Astrocyte of the spinal cord (primary cell): ENCODE measurements around the gene IDI2.
"Not testable (repeated sequence)": the region's sequence is repeated elsewhere in the genome, so short reads cannot be mapped to it uniquely, and the experiment has no call there.

Source experiments
- DNase-seq: peaks from one replicate; pipeline ENCODE4 v3.0.0; 2011; ENCODE audit warnings: low read depth, low spot score
- H3K4me3 ChIP-seq: 2 replicates; pipeline ENCODE4 v1.5.1; 2011; ENCODE audit warnings: low read depth, mild to moderate bottlenecking, low read length, moderate library complexity
- in situ Hi-C: cut with HindIII; loops from 2 replicates; pipeline ENCODE4 v1.10.0; 2017; ENCODE audit warnings: low sequenced_read_pairs
- TF ChIP-seq, protein P1 (sequence below): IDR thresholded peaks from 2 replicates; pipeline ENCODE4 v1.5.1; 2012; ENCODE audit warnings: low read depth, mild to moderate bottlenecking, low read length, inconsistent platforms

The IDI2 gene

DNA sequence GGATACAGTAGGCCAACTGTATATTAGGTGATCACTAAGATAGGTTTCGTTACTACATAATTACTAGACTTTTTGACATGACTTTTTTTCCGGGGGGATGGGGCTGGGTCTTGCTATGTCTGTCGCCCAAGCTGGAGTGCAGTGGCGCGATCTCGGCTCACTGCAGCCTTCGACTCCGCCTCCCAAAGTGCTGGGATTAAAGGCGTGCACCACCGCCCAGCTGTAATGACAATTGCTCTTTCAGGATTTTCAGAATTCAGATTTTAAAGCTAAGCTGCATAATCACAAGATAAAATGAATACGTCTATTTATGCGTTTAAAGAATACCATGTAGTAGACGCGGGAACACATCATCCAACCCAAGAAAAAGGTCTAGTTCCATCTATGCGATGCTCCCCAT, 22.3 kb upstream of the IDI2 start:
- TF ChIP-seq, protein P1, sequence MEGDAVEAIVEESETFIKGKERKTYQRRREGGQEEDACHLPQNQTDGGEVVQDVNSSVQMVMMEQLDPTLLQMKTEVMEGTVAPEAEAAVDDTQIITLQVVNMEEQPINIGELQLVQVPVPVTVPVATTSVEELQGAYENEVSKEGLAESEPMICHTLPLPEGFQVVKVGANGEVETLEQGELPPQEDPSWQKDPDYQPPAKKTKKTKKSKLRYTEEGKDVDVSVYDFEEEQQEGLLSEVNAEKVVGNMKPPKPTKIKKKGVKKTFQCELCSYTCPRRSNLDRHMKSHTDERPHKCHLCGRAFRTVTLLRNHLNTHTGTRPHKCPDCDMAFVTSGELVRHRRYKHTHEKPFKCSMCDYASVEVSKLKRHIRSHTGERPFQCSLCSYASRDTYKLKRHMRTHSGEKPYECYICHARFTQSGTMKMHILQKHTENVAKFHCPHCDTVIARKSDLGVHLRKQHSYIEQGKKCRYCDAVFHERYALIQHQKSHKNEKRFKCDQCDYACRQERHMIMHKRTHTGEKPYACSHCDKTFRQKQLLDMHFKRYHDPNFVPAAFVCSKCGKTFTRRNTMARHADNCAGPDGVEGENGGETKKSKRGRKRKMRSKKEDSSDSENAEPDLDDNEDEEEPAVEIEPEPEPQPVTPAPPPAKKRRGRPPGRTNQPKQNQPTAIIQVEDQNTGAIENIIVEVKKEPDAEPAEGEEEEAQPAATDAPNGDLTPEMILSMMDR: no peak
- peak overlapping the region; percentile 80 for H3K4me3 ChIP-seq
- DNase-seq: no peak
- in situ Hi-C loops: no loop called here

DNA sequence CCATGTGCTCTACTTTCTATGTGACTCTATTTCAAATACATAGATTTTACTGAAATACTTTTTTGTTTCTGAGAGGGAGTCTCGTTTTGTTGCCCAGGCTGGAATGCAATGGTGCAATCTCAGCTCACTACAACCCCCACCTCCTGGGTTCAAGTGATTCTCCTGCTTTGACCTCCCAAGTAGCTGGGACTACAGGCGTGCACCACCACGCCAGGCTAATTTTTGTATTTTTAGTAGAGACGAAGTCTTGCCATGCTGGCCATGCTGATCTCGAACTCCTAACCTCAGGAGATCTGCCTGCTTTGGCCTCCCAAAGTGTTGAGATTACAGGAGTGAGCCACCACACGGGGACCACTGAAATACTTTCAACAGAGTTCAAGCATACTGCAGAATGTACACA, 19.8 kb upstream of the IDI2 start:
- in situ Hi-C loops: no loop called here
- H3K4me3 ChIP-seq: no peak overlapping the region
- TF ChIP-seq, protein P1: no peak
- no peak for DNase-seq

DNA sequence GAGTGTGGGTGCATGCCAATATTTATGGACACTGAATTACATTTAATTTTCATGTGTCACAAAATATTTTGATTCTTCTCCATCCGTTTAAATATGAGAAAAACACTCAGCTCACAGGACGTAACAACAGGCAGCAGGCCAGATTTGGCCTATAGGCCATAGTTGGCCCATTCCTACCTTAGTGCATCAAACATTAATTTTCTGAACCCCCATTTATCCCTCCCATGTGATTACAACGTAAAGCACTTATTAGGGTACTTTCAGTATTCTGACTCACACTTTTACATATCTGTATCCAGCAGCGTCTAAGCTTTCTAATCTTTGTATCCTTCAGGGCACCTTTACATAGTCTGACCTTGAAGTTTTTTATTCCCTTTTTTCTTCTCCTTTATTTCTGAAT, 19.3 kb upstream of the IDI2 start:
- TF ChIP-seq, protein P1: no peak
- no peak overlapping the region for H3K4me3 ChIP-seq
- in situ Hi-C loops: no loop called here
- no peak for DNase-seq

DNA sequence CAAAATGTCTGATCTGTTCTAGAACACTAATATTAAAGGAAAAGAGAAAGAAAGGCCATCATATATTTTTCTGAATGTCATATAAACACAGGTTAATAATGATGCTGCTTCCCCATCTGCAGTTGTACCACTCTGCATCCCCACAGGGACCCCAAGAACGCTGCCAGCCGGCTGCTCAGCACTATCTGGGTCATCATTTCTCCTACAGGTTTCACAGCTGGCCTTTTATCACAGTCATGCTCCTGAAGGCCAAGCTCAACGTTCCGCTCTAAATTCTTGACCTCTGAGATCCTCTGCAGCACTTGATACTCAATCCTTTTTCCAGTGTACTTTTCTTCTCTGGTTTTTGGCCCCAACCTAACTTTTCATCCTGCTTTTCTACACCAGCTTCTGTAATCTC, 18.5 kb upstream of the IDI2 start:
- no peak overlapping the region for H3K4me3 ChIP-seq
- no peak for DNase-seq
- in situ Hi-C loops: no loop called here
- TF ChIP-seq, protein P1: no peak

DNA sequence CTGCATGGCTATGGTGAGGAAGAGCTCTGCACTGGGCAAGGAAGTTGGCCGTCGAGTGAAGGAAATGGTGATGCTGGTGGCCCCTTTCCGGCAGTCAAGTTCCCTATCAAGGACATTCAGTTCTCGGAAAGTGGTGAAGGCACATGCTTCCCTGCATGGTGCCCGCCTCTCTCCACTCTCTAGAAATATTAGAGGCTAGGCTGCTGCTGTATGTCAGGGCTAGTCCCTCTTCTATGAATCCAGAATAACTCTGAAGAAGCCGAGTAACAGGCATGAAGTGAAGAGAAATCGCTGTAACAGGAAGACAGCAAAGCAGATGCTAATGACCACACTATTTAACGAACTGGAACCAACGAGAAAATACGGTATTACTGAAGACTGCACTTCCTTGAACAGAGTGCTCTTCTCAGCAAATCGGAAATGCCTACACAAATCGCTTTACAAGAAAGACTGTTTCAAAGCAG, 17.9 kb upstream of the IDI2 start:
- in situ Hi-C loops: no loop called here
- no peak for DNase-seq
- TF ChIP-seq, protein P1: no peak
- no peak overlapping the region for H3K4me3 ChIP-seq

DNA sequence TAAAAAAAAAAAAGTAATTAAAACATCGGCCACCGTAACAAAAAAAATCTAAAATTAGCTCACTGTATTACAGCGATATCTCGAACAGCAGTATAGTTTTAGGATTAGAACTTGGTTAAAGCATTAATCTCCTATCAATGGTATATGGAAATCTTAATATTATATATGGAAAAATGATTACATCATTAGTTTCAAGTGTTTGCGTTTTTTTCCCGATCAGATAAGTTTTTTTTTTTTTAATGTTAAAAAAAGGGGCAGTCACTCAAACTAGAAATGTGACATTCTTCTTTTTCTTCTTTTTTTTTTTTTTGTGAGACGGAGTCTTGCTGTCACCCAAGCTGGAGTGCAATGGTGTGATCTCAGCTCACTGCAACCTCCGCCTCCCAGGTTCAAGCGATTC, 15.9 kb upstream of the IDI2 start:
- no peak overlapping the region for H3K4me3 ChIP-seq
- in situ Hi-C loops: no loop called here
- TF ChIP-seq, protein P1: no peak
- no peak for DNase-seq

DNA sequence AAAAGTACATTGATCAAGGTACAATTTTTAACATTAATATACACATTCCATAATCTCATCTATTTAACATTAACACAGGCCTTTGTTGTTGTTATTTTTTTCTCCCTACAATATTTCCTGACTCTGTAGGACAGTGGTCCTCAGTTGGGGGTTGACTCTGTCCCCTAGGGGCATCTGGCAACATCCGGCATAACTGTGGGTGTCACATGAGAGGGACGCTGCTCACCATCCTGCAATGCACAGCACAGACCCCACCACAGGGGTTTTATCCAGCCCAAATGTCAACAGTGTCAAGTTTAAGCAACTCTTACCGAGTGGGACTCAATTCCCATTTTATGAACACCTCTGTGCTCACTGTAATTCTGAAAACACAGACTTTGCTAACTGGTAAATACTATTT, 14.5 kb upstream of the IDI2 start:
- DNase-seq: no peak
- H3K4me3 ChIP-seq: no peak overlapping the region
- TF ChIP-seq, protein P1: no peak
- in situ Hi-C loops: no loop called here

DNA sequence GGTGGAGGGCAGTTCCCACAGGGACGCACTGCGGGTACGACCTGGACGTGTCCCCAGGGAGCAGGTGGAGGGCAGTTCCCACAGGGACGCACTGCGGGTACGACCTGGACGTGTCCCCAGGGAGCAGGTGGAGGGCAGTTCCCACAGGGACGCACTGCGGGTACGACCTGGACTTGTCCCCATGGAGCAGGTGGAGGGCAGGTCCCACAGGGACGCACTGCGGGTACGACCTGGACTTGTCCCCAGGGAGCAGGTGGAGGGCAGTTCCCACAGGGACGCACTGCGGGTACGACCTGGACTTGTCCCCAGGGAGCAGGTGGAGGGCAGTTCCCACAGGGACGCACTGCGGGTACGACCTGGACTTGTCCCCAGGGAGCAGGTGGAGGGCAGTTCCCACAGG, 13.1 kb upstream of the IDI2 start:
- DNase-seq, in situ Hi-C loops, H3K4me3 ChIP-seq: not testable (repeated sequence)
